GM06990 (cell line): ENCODE data around the gene DNAI4.

Experiments
- DNase-seq: peaks from one replicate; pipeline ENCODE4 v3.0.0-alpha.2; 2011; ENCODE audit not compliant: insufficient read length; ENCODE audit errors: extremely low read depth
- H3K27me3 ChIP-seq: replicated peaks from 2 replicates; pipeline ENCODE4 v1.6.0; 2011; ENCODE audit warnings: low read length; ENCODE audit not compliant: control insufficient read depth, insufficient read depth
- H3K36me3 ChIP-seq: 2 replicates; pipeline ENCODE4 v1.5.1; 2011; ENCODE audit warnings: low read length; ENCODE audit not compliant: control insufficient read depth, insufficient read depth
- H3K4me3 ChIP-seq: replicated peaks from 2 replicates; pipeline ENCODE4 v1.5.1; 2011; ENCODE audit warnings: low read depth, mild to moderate bottlenecking, control low read depth, low read length
- TF ChIP-seq, protein P1 (sequence below): IDR thresholded peaks from 2 replicates; pipeline ENCODE4 v1.5.1; 2011; ENCODE audit warnings: low read length, control low read depth, mild to moderate bottlenecking, inconsistent platforms; ENCODE audit not compliant: insufficient read depth, poor library complexity, severe bottlenecking

Gene DNAI4

DNA sequence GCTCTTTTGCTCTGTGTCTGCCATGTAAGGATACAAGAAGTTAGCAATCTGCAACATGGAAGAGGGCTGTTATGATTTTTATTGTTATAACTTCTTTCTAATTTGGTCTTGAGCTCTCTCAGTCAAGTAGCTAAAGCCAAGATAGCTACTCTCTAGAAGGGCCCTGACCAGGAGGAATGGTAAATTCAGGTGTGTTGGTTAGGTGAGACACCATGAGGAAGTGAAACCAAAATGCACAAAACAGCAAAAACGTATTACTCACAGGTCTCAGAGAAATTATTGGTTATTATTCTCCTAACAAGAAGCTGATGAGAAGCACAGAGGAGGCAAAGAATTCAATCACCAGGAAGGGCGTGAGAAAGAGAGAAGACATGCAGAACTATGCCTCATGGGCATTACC is 71.8 kb downstream of the DNAI4 start:
- TF ChIP-seq, protein P1, sequence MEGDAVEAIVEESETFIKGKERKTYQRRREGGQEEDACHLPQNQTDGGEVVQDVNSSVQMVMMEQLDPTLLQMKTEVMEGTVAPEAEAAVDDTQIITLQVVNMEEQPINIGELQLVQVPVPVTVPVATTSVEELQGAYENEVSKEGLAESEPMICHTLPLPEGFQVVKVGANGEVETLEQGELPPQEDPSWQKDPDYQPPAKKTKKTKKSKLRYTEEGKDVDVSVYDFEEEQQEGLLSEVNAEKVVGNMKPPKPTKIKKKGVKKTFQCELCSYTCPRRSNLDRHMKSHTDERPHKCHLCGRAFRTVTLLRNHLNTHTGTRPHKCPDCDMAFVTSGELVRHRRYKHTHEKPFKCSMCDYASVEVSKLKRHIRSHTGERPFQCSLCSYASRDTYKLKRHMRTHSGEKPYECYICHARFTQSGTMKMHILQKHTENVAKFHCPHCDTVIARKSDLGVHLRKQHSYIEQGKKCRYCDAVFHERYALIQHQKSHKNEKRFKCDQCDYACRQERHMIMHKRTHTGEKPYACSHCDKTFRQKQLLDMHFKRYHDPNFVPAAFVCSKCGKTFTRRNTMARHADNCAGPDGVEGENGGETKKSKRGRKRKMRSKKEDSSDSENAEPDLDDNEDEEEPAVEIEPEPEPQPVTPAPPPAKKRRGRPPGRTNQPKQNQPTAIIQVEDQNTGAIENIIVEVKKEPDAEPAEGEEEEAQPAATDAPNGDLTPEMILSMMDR: no peak
- DNase-seq: peak; percentile 18
- no peak overlapping the region for H3K4me3 ChIP-seq
- H3K27me3 ChIP-seq: no peaks in the 10 kb centered on the region
- H3K36me3 ChIP-seq: no peaks in the 10 kb centered on the region

DNA sequence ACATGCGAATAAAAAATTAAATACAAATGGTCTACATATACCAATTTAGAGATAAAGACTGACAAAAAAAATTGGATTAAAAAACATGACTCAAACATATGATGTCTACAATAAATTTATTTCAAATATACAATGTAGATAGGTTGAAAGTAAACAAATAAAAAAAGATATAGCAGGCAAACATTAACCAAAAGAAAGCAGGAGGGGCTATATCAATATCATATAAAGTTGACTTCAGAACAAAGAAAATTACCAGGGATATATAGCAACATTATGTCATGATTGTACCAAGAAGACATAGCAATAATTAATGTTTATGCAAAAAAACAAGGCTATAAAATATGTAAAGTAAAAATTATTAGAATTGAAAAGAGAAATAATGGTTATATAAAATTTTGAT is 73.7 kb downstream of the DNAI4 start:
- Histone ChIP-seq H3K27me3 (no peaks in the 10 kb centered on the region), H3K4me3 (no peak overlapping the region), H3K36me3 (no peaks in the 10 kb centered on the region)
- DNase-seq: no peak
- TF ChIP-seq, protein P1: no peak

DNA sequence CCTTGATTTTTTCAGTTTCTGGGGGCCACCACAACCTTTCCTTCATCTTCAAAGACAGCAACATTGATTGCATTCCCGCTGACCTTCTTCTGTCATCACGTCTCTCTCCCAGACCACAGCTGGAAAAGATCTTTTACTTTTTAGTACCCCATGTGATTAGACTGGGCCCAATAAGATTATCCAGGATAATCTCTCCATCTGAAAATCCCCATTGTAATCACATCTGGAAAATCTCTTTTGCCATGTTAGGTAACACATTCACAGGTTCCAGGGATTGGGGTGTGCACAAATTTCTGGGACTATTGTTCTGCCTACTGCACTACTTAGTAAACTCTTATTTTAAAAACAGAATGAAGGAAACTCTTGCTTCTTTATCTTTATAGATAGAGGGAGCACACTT is 76.5 kb downstream of the DNAI4 start:
- TF ChIP-seq, protein P1: no peak
- DNase-seq: no peak
- no peaks in the 10 kb centered on the region for H3K36me3 ChIP-seq
- H3K27me3 ChIP-seq: no peaks in the 10 kb centered on the region
- no peak overlapping the region for H3K4me3 ChIP-seq

DNA sequence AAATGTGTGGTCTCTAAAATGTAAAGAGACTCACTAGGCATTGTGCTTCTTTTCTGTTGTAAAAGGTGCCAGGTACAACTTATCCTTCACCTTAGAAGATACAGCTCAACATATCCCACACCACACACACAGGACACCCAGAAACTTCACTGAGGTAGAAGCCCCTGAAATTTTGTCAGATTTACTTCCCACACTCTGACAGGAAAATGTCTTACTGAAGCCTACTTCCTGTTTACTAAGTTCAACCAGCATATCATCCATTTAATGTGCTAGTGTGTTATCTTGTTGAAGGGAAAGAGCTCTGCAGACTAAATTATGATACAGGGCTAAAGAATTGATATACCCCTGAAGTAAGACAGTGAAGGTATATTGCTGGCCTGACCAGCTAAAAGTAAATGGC is 83.7 kb downstream of the DNAI4 start:
- Histone ChIP-seq H3K4me3 (no peak overlapping the region), H3K36me3 (no peaks in the 10 kb centered on the region), H3K27me3 (no peaks in the 10 kb centered on the region)
- TF ChIP-seq, protein P1: no peak
- no peak for DNase-seq

DNA sequence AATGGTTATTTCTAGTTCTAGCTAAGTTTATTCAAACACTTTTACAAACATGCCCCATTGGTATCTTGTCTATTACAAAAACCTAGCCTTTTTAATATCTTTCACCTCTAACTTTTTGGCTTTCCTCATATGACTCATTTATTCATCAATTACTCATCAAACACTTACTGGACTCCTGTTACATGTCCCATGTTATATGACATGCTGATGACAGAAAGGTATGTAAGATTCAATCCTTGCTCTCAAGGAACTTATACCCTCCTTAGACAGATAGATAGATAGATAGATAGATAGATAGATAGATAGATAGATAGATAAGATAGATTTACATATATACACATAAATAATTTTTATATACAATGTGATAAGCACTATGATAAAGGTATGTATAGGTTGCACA is 89.7 kb downstream of the DNAI4 start:
- Histone ChIP-seq H3K36me3 (no peaks in the 10 kb centered on the region), H3K4me3 (no peak overlapping the region), H3K27me3 (no peaks in the 10 kb centered on the region)
- TF ChIP-seq, protein P1: no peak
- DNase-seq: no peak

DNA sequence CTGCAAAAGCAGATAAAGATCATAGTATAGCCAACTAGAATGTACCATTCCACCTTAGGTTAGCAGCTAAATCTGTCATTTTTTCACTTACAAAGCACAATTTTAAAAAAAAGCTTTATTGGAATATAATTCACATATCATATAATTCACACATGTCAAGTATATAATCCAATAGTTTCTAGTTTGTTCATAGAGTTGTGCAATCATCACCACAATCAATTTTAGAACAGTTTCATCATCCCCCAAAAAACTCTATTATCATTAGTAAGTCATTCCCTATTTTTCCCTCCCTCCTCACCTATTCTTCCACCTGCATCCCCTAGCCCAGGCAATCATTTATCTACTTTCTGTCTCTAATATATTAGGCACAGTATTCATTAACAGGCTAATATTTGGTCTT is 91.5 kb downstream of the DNAI4 start:
- H3K4me3 ChIP-seq: no peak overlapping the region
- H3K36me3 ChIP-seq: no peaks in the 10 kb centered on the region
- TF ChIP-seq, protein P1: no peak
- no peaks in the 10 kb centered on the region for H3K27me3 ChIP-seq
- no peak for DNase-seq
